SK-N-SH (cell line): ENCODE results near the gene SEMA6C. TPM values are rescaled to one million over a fixed set of nuclear protein-coding genes. Genes with fewer than 3 reads are reported as not detected.

Source experiments
- CTCF ChIA-PET: fragments of 300-600, 350-600 bp; formaldehyde crosslinking; extraction: SDS; loops from one replicate; lab custom pipeline; 2021; lab: Yijun Ruan, JAX
- POLR2A ChIA-PET: fragments of 350-600 bp; sonication (Branson Sonifier 250); formaldehyde crosslinking; extraction: SDS; loops from one replicate; lab custom pipeline; 2020; ENCODE audit warnings: antibody characterized with exemption, inconsistent platforms; lab: Yijun Ruan, JAX
- DNase-seq: peaks from one replicate; pipeline ENCODE4 v3.0.0; 2012
- H2AFZ ChIP-seq: fragments of 200-600 bp; sonication (generic); 2 replicates; pipeline ENCODE4 v1.8.1; 2016; ENCODE audit warnings: antibody characterized with exemption, mild to moderate bottlenecking, low read depth
- H3F3A ChIP-seq: fragments of 200-600 bp; sonication (generic); replicated peaks from 2 replicates; pipeline ENCODE3; 2016; ENCODE audit warnings: antibody characterized with exemption, mild to moderate bottlenecking; ENCODE audit not compliant: insufficient read depth
- H3K27ac ChIP-seq, 2 experiments: fragments of 200-500 bp in 1 of 2; fragments of 200-600 bp in 1 of 2; sonication (Bioruptor generic) in 1 of 2; sonication (generic), shearing (Covaris generic) in 1 of 2; 2 replicates each; pipeline versions ENCODE4 v1.5.1 to v1.6.1; 2014 to 2016; ENCODE audit warnings: low read depth in 2 of 2, inconsistent platforms in 1 of 2, low read length in 1 of 2, mild to moderate bottlenecking in 1 of 2, mixed read lengths in 1 of 2
- H3K27me3 ChIP-seq: fragments of 200-600 bp; sonication (generic), shearing (Covaris generic); 2 replicates; pipeline ENCODE4 v1.6.1; 2016; ENCODE audit warnings: mixed run types; ENCODE audit not compliant: insufficient read depth
- H3K36me3 ChIP-seq, 2 experiments: fragments of 200-500 bp in 1 of 2; fragments of 200-600 bp in 1 of 2; sonication (Bioruptor generic) in 1 of 2; sonication (generic) in 1 of 2; replicated peaks in 1 of 2; 2 replicates each; pipeline versions ENCODE3 to v1.5.1; 2014 to 2016; ENCODE audit warnings: low read length in 1 of 2, mild to moderate bottlenecking in 1 of 2; ENCODE audit not compliant: insufficient read depth in 2 of 2, control insufficient read depth in 1 of 2
- H3K4me1 ChIP-seq, 2 experiments: fragments of 200-500 bp in 1 of 2; fragments of 200-600 bp in 1 of 2; sonication (Bioruptor generic) in 1 of 2; sonication (generic), shearing (Covaris generic) in 1 of 2; 2 replicates each; pipeline versions ENCODE4 v1.5.1 to v1.6.1; 2014 to 2016; ENCODE audit warnings: low read depth in 1 of 2, low read length in 1 of 2, mixed run types in 1 of 2; ENCODE audit not compliant: insufficient read depth in 2 of 2, control insufficient read depth in 1 of 2
- H3K4me2 ChIP-seq: fragments of 200-600 bp; sonication (generic), shearing (Covaris generic); 2 replicates; pipeline ENCODE4 v1.6.1; 2017; ENCODE audit warnings: mixed run types
- H3K4me3 ChIP-seq, 2 experiments: fragments of 200-500 bp in 1 of 2; fragments of 200-600 bp in 1 of 2; sonication (Bioruptor generic) in 1 of 2; sonication (generic), shearing (Covaris generic) in 1 of 2; 2 replicates each; pipeline versions ENCODE4 v1.5.1 to v1.8.1; 2014 to 2016; ENCODE audit warnings: low read depth in 2 of 2, inconsistent platforms in 1 of 2, low read length in 1 of 2, mild to moderate bottlenecking in 1 of 2, mixed read lengths in 1 of 2, moderate library complexity in 1 of 2
- H3K79me2 ChIP-seq: fragments of 200-600 bp; sonication (generic); 2 replicates; pipeline ENCODE4 v1.8.1; 2017; ENCODE audit warnings: mild to moderate bottlenecking; ENCODE audit not compliant: insufficient read depth
- H3K9ac ChIP-seq: fragments of 200-600 bp; sonication (generic); 2 replicates; pipeline ENCODE4 v1.6.1; 2017; ENCODE audit warnings: mixed run types
- H3K9me2 ChIP-seq: fragments of 200-600 bp; sonication (generic); 2 replicates; pipeline ENCODE4 v1.6.1; 2017; ENCODE audit warnings: mixed run types
- H3K9me3 ChIP-seq: fragments of 200-600 bp; sonication (generic); 2 replicates; pipeline ENCODE4 v1.6.1; 2017; ENCODE audit warnings: mixed run types, mild to moderate bottlenecking, moderate library complexity
- H4K20me1 ChIP-seq: fragments of 200-600 bp; sonication (generic); 2 replicates; pipeline ENCODE4 v1.6.1; 2017; ENCODE audit warnings: mild to moderate bottlenecking, mixed run types; ENCODE audit not compliant: insufficient read depth
- CHD2 ChIP-seq: fragments of 150-350 bp; IDR thresholded peaks from 2 replicates; pipeline ENCODE4 v1.6.1; 2018; ENCODE audit warnings: low read length; ENCODE audit not compliant: partially characterized antibody
- CTCF ChIP-seq: fragments of 200-600 bp; sonication (generic); IDR thresholded peaks from 2 replicates; pipeline ENCODE4 v1.6.1; 2017; ENCODE audit warnings: antibody characterized with exemption, mild to moderate bottlenecking, moderate library complexity
- ELF1 ChIP-seq: IDR thresholded peaks from 2 replicates; pipeline ENCODE4 v1.4.0; 2012
- EP300 ChIP-seq, 2 experiments: IDR thresholded peaks; 2 replicates each; pipeline versions ENCODE4 v1.4.0 to v1.6.1; 2012; ENCODE audit warnings: borderline replicate concordance in 1 of 2, low read depth in 1 of 2, low read length in 1 of 2
- FOSL2 ChIP-seq: IDR thresholded peaks from 2 replicates; pipeline ENCODE4 v1.4.0; 2012; ENCODE audit warnings: low read depth, mild to moderate bottlenecking, moderate library complexity, borderline replicate concordance
- FOXM1 ChIP-seq: IDR thresholded peaks from 2 replicates; pipeline ENCODE4 v1.4.0; 2012; ENCODE audit warnings: low read depth, mild to moderate bottlenecking
- GATA2 ChIP-seq: sonication (generic); formaldehyde crosslinking; IDR thresholded peaks from 2 replicates; pipeline ENCODE4 v1.5.0; 2020; ENCODE audit warnings: mild to moderate bottlenecking, missing genetic modification reagents
- IRF3 ChIP-seq: fragments of 150-350 bp; IDR thresholded peaks from 2 replicates; pipeline ENCODE4 v1.6.1; 2016; ENCODE audit warnings: mild to moderate bottlenecking, low read depth, low read length
- JUND ChIP-seq: IDR thresholded peaks from 2 replicates; pipeline ENCODE4 v1.4.0; 2012
- MAX ChIP-seq: IDR thresholded peaks from 2 replicates; pipeline ENCODE4 v1.4.0; 2012; ENCODE audit warnings: low read depth
- MXI1 ChIP-seq: IDR thresholded peaks from 2 replicates; pipeline ENCODE4 v1.6.1; 2012; ENCODE audit warnings: mild to moderate bottlenecking, low read depth, low read length, improper control_type of control experiment
- NRF1 ChIP-seq: IDR thresholded peaks from 2 replicates; pipeline ENCODE4 v1.6.1; 2012; ENCODE audit warnings: low read depth, mild to moderate bottlenecking, low read length
- POLR2AphosphoS5 ChIP-seq: IDR thresholded peaks from 2 replicates; pipeline ENCODE4 v1.6.1; 2012; ENCODE audit warnings: low read depth, low read length
- RAD21 ChIP-seq: IDR thresholded peaks from 2 replicates; pipeline ENCODE4 v1.6.1; 2012; ENCODE audit warnings: mild to moderate bottlenecking, low read length
- RCOR1 ChIP-seq: fragments of 150-350 bp; IDR thresholded peaks from 2 replicates; pipeline ENCODE4 v1.6.1; 2017; ENCODE audit warnings: antibody characterized with exemption, low read length
- REST ChIP-seq: IDR thresholded peaks from 2 replicates; pipeline ENCODE4 v1.6.1; 2012; ENCODE audit warnings: mild to moderate bottlenecking, low read depth, low read length, moderate library complexity
- RFX5 ChIP-seq: IDR thresholded peaks from 2 replicates; pipeline ENCODE4 v1.6.1; 2012; ENCODE audit warnings: mild to moderate bottlenecking, improper control_type of control experiment, low read length
- SIN3A ChIP-seq: IDR thresholded peaks from 2 replicates; pipeline ENCODE4 v1.6.1; 2012; ENCODE audit warnings: low read depth, mild to moderate bottlenecking, low read length, moderate library complexity, borderline replicate concordance
- TAF1 ChIP-seq: IDR thresholded peaks from 2 replicates; pipeline ENCODE4 v1.6.1; 2012; ENCODE audit warnings: low read depth, mild to moderate bottlenecking, low read length, moderate library complexity, borderline replicate concordance
- TCF12 ChIP-seq: IDR thresholded peaks from 2 replicates; pipeline ENCODE4 v1.4.0; 2012
- ZBTB33 ChIP-seq: IDR thresholded peaks from 2 replicates; pipeline ENCODE4 v1.4.0; 2012; ENCODE audit warnings: low read depth, borderline replicate concordance
- WGBS: methylation state at CpG from one replicate; pipeline ENCODE4 v1.1.6; 2017; ENCODE audit warnings: low lambda C conversion rate; 5-methylcytosine and 5-hydroxymethylcytosine counted together
- polyA plus RNA-seq, 3 experiments: library from polyadenylated mRNA; depleted of rRNA; stranded (reverse); fragments of >200 nt; gene quantifications; 2 replicates each; pipeline ENCODE4 v1.2.3, GENCODE V29; 2012

Gene SEMA6C
- polyA plus RNA-seq, 1 of the 3 experiments (the other 2 are of a cell fraction) = 4.0 TPM

- TF ChIP-seq IRF3 (no peak), RCOR1 (no peak), EP300 (IDR thresholded peaks at IDR 0.05; ENCODE audit: borderline replicate concordance in 1 of 2, low read depth in 1 of 2, low read length in 1 of 2) (no peak), FOXM1 (no peak), MXI1 (no peak), RFX5 (no peak), GATA2 (CRISPR knock-in tag) (no peak), JUND (no peak), POLR2AphosphoS5 (no peak), ELF1 (no peak), ZBTB33 (no peak), SIN3A (no peak)
- TF ChIP-seq, all 33 proteins: peak for 0
Observed at GRCh38 chr1:151124763-151125403, 21.5 kb downstream of the SEMA6C start (continued).

GRCh38 chr1:151113877-151114276 lies 32.6 kb downstream of the SEMA6C start:
- Histone ChIP-seq H3K27ac (no peak overlapping the region), H3K27me3 (no peaks in the 10 kb centered on the region), H3K36me3 (no peaks in the 10 kb centered on the region), H3K4me1 (no peaks in the 10 kb centered on the region), H3K79me2 (no peaks in the 10 kb centered on the region), H3F3A (no peaks in the 10 kb centered on the region), H3K9ac (no peak overlapping the region), H2AFZ (no peak overlapping the region), H4K20me1 (no peaks in the 10 kb centered on the region), H3K9me3 (no peaks in the 10 kb centered on the region), H3K4me3 (no peak overlapping the region), H3K4me2 (no peak overlapping the region), H3K9me2 (no peaks in the 10 kb centered on the region)
- POLR2A ChIA-PET = no interaction called here
- 94% methylated on average over 5 of the region's 5 CpGs for WGBS
- CTCF ChIA-PET = interaction anchor here (0.7 to 3.9 kb wide), 2 partner anchors 12 to 14 kb away, joined by 3 to 20 read pairs; no protein-coding TSS in a partner anchor
- DNase-seq = no peak
- no peak for TF ChIP-seq MAX
- TF ChIP-seq CTCF = no peak
- no peak for TF ChIP-seq TAF1
- TF ChIP-seq RAD21 = no peak
- no peak for TF ChIP-seq FOSL2
- no peak for TF ChIP-seq EP300 (IDR thresholded peaks at IDR 0.05; ENCODE audit: borderline replicate concordance in 1 of 2, low read depth in 1 of 2, low read length in 1 of 2)
- TF ChIP-seq RFX5 = no peak
- no peak for TF ChIP-seq CHD2
- TF ChIP-seq NRF1 = no peak
- TF ChIP-seq TCF12 = no peak
- no peak for TF ChIP-seq REST
- no peak for TF ChIP-seq ZBTB33
